NCI-H1105 treated with DMSO at 0.1 percent for 48 hours (cell line): ENCODE data around the gene NAMPT.
"Not testable (repeated sequence)": the region's sequence is repeated elsewhere in the genome, so short reads cannot be mapped to it uniquely, and the experiment has no call there.

Source experiments
- DNase-seq: peaks from one replicate; lab custom pipeline; 2025; lab: John Stamatoyannopoulos, UW

NAMPT gene

GRCh38 chr7:106231856-106232490 is 52.8 kb downstream of the NAMPT start:
- no peak for DNase-seq

GRCh38 chr7:106225856-106226255 is 58.9 kb downstream of the NAMPT start:
- no peak for DNase-seq

- DNase-seq: no peak
Measured at GRCh38 chr7:106224797-106225196, 60.0 kb downstream of the NAMPT start.

DNA sequence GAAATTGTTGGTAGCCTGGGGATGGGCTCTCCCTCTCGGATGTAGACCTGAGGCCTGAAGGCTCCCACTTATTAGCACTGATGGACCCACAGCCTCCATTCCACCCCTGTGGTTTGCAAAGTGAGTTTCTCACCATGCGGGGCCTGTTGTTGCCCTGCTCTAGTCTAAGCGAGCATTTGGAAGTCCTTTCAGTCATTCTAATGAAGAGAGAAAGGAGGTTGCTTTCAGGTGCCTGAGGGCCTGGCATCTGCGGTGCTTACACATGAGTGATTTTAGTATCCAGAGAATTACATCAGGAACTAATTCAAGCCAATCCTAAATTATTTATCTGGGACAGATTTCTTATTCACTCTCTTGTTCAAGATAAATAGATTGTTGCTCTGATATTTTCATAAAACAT is 61.6 kb downstream of the NAMPT start:
- DNase-seq: no peak

DNA sequence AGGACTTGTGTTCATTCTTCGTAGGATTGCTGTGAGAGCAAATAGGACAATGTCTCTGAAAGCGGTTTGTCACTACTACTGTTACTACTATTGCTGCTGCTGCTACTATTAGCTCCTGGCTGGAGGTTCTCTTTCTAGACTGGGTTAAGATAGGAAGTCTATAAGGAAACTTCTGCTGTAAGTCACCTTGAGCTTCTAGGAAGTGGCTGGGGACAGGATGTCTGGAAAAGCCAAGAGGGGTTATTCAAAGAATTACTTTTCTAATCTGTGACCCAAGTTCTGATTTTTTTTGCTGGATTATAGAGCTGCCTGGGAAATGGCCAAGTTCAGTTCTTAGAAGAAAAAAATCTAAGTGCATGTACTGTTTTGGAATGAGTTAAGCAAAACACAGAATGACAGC is 62.2 kb downstream of the NAMPT start:
- DNase-seq: no peak

DNA sequence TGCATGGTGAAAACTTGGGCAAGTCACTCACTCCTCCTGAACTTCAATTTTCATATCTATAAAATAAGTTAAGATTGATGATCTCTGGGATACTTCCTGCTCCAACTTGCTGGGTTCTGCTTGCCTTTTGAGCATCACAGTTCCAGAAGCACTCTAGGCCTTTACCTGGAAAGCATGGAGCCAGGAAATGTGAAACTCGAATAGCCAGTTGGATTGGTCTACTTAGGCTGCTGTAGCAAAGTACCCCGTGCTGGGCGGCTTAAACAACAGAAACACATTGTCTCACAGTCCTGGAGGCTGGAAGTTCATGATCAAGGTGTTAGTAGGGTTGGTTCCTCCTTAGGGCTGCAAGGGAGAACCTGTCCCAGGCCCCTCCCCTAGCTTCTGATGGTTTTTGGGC is 64.5 kb downstream of the NAMPT start:
- no peak for DNase-seq

DNA sequence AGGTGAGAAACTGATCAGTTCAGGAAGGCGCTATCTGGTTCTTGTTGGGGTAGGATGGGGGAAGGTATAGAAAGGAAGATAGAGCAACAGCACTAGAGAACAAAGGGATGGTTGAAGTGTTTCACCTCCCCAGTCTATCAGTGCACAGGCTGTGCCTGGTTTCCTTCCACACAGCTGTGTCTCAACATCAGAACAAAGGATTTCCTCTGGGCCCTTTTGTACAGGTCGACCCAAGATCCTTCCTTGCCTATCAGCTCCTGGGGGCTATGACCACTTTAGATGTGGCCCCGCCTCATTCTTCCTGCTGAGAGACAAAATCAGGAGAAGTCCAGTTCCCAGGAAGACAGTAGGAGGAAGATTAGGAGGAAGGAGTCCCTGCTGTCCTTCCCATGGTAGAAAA is 65.6 kb downstream of the NAMPT start:
- no peak for DNase-seq

DNA sequence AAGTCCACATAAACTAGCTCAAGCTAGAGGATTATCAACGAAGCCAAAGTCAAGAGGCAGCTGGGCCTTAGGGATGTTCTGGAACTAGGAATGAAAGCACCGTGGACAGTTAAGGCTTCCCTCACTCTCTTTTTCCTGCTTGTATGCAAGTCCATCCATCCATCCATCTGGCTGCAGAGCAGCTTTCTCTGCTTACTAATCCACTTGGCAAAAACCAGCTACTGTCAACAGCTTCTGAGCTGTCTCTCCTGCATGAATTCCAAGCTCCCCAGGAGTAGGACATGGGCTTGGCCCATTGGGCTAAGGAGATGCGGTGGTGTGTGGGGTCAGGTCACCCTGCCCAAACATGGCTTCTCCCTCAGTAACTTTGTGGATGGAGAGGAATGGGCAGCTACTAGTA is 66.2 kb downstream of the NAMPT start:
- DNase-seq: no peak

DNA sequence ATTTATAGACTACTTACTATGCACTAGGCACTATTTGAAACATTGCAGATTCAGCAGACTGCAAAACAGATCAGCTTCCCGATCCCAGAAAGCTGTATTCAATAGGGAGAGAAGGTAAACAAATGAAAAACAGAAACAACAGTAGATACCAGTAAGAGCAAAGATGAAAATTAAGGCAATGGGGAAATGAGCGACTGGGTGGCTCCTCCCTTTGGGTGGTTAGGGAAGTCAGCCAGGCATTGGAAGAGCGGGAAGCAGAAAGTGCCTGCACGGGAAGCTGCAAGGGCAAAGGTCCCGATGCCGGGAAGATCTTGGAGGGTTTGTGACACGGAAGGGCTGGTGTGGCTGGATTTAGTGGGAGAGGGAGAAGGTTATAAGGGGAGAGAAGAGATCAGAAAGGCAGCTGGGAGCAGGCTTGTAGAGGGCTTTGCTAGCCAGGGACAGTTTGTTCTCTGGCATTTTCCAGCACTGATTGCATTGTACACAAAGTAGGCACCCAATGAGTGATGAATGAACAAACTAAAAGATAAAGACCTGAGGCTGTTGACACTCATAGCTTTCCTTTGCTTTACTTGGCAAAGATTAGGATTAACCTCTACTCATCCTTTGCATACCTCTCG is 67.8 kb downstream of the NAMPT start:
- no peak for DNase-seq

GRCh38 chr7:106216517-106216922 is 68.3 kb downstream of the NAMPT start:
- DNase-seq: no peak

DNA sequence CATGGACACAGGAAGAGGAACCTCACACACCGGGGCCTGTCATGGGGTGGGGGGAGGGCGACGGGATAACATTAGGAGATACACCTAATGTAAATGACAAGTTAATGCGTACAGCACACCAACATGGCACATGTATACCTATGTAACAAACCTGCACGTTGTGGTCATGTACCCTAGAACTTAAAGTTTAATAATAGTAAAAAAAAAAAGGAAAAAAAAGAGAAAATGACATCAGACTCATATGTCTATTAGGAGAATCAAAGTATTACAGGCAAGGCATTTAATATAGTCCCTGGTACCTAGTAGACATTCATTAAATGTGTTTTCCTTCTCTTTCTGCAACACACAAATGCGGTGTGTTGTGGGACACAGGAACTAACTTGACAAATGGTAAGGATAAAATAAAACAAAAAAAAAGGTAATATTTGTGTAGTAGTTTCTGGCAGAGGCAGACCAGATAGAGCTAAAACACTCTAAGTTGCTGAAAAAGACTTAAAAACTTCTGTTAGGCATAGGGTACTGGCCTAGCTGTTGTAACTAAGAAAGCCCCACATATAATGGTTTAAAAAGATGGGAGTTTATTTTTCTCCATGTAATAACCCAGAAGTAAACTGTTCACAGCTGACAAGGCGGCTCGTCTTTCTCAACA is 68.8 kb downstream of the NAMPT start:
- no peak for DNase-seq

DNA sequence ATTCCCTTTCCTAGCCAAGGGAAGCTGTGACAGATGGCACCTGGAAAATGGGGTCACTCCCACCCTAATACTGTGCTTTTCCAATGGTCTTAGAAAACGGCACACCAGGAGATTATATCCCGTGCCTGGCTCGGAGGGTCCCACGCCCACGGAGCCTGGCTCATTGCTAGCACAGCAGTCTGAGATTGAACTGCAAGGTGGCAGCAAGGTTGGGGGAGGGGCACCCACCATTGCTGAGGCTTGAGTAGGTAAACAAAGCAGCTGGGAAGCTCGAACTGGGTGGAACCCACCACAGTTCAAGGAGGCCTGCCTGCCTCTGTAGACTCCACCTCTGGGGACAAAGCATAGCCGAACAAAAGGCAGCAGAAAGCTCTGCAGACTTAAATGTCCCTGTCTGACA is 75.8 kb downstream of the NAMPT start:
- DNase-seq: not testable (repeated sequence)

DNA sequence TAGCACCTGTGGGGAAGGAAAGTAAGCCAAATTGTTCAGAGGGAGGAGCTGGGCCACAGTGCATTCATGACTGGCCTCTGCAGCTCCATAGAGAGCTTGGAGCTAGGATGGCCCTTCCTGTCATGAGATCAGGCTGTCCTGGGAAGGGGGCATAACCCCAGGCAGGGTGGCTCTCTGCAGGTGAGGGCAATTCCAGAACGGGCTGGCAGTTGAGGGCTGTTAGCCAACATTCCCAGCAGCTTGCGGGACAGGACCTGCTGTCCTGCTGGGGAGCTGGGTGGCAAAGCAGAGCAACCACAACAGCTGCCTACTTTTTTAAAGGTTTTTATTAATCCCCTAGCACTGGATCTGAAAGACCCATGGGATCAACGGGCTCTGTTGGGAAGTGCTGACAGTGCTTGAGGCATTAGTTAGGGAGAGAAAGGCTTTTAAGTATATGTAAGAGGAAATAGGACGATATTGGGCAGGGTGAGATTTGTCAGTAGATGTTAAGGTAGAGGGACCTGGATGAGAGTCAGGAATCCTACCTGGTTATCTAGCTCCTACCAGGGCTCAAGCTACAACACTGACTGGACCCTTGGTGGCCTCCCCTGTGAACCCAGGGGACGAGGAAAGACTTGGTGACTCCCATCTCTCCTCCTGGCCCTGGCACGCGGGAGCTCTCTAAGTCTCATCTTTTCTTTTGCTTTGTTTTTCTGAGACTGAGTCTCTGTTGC is 77.8 kb downstream of the NAMPT start:
- DNase-seq: no peak

DNA sequence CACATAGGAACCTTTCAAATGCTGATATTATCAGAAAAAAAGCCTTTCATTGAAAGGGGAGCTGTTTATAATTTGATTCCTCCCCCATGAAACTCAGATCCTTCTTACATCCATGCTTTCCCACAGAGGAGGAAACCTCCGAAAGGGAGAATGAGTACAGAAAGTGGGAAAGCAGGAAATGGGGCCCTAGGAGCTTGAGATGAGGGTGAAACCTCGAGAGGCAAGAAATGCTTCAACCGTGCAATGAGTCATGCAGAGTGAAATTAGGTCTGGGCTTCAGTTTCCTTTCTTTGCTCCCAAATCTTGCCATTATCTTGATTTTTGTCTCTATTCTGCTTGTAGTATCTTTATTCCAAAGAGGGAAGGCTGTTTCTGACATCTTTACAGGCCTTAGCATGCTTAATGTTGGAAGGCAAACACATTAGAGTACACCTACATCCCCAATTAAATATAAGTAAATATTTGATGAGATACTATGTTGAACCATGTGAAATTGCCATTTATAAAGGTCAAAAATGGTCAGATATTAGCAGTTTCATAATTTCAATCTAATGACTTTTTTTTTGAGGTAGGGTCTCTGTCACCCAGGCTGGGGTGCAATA is 79.1 kb downstream of the NAMPT start:
- no peak for DNase-seq

- no peak for DNase-seq
Measured at GRCh38 chr7:106203473-106203872, 81.3 kb downstream of the NAMPT start.

GRCh38 chr7:106201164-106201563 is 83.6 kb downstream of the NAMPT start:
- no peak for DNase-seq

DNA sequence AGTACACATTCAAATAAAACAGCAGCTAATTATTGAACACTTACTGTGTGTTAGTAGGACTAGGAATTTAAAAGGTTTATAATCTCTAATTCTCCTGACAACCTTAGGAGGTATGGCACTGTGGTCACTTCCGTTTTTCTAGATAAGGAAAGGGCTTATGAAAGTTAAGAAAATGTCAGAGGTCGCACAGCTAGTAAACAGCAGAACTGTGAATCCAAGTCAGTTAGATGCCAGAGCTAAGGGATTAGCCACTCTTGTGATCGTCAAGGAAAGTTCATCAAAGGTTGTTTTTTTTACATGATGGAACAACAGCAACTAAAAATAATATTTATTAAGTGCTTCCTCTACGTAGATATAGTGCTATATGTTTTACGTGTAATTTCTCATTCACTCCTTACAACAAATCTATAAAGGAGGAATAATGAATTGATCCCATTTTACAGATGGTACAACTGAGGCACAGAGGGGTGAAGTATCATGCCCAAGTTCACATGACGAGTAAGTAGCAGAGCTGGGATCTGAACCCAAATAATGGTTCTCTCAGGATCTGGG is 84.9 kb downstream of the NAMPT start:
- no peak for DNase-seq

GRCh38 chr7:106199024-106199423 is 85.8 kb downstream of the NAMPT start:
- DNase-seq: no peak
